WERI-Rb-1 (cell line): ENCODE data around the gene SAMD4A.

ENCODE experiments used
- DNase-seq: peaks from one replicate; pipeline ENCODE4 v3.0.0-alpha.2; 2020
- H3K27ac ChIP-seq: fragments of 250-450 bp; sonication (Bioruptor Pico); 2 replicates; pipeline ENCODE4 v1.5.1; 2020; ENCODE audit warnings: mild to moderate bottlenecking, moderate library complexity
- H3K27me3 ChIP-seq: fragments of 250-450 bp; sonication (Bioruptor Pico); 2 replicates; pipeline ENCODE4 v1.5.1; 2021; ENCODE audit warnings: mild to moderate bottlenecking, low read depth, moderate library complexity; ENCODE audit not compliant: insufficient read depth, severe bottlenecking
- H3K36me3 ChIP-seq: fragments of 250-450 bp; sonication (Bioruptor Pico); 2 replicates; pipeline ENCODE4 v1.5.1; 2020; ENCODE audit warnings: mild to moderate bottlenecking, moderate library complexity
- H3K4me3 ChIP-seq: 2 replicates; pipeline ENCODE4 v1.5.1; 2011; ENCODE audit warnings: low read depth, mild to moderate bottlenecking, control low read depth, low read length
- H3K9me3 ChIP-seq: fragments of 250-450 bp; sonication (Bioruptor Pico); 2 replicates; pipeline ENCODE4 v1.5.1; 2021; ENCODE audit warnings: mild to moderate bottlenecking, moderate library complexity; ENCODE audit not compliant: severe bottlenecking
- CTCF ChIP-seq: IDR thresholded peaks from 2 replicates; pipeline ENCODE4 v1.5.1; 2011; ENCODE audit warnings: low read depth, mild to moderate bottlenecking, control low read depth, inconsistent platforms, low read length

Gene SAMD4A

GRCh38 chr14:54768501-54769129 lies 201.7 kb downstream of the SAMD4A start:
- no peak for TF ChIP-seq CTCF
- Histone ChIP-seq H3K4me3 (no peak overlapping the region), H3K36me3 (peaks cover 71% of the 10 kb centered on the region), H3K27me3 (no peaks in the 10 kb centered on the region), H3K27ac (no peak overlapping the region), H3K9me3 (no peaks in the 10 kb centered on the region)
- no peak for DNase-seq

GRCh38 chr14:54769951-54770863 lies 203.3 kb downstream of the SAMD4A start:
- H3K27ac ChIP-seq, result no peak overlapping the region
- H3K27me3 ChIP-seq, result no peaks in the 10 kb centered on the region
- H3K9me3 ChIP-seq, result no peaks in the 10 kb centered on the region
- H3K36me3 ChIP-seq, result peaks cover 67% of the 10 kb centered on the region
- no peak for TF ChIP-seq CTCF
- no peak overlapping the region for H3K4me3 ChIP-seq
- no peak for DNase-seq

GRCh38 chr14:54771411-54772027 lies 204.6 kb downstream of the SAMD4A start:
- Histone ChIP-seq H3K27me3 (no peaks in the 10 kb centered on the region), H3K9me3 (no peaks in the 10 kb centered on the region), H3K4me3 (no peak overlapping the region), H3K36me3 (peaks cover 72% of the 10 kb centered on the region), H3K27ac (no peak overlapping the region)
- TF ChIP-seq CTCF, result no peak
- DNase-seq, result no peak

DNA sequence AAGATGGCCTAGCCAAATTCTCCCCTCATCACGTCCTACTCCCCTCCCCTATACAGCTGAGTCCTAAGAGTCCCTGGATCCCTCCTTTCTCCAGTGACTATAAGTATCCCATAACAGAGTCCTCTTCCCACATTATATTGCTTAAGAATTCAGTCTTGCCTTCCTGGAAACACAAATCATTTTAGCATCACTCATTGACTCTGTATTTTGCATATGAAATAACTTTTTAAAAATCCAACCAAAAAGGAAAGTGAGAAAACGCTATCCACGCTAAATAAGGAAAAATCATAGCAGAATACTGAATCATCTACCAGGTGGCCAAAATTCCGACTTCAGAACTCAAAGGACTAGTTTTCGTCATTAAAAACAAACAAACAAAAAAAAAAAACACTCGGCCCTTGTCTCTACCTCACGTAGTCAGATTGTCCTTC lies 205.5 kb downstream of the SAMD4A start:
- no peak overlapping the region for H3K27ac ChIP-seq
- peaks cover 72% of the 10 kb centered on the region for H3K36me3 ChIP-seq

More for the DNA sequence above, 205.5 kb downstream of the SAMD4A start:
- Histone ChIP-seq H3K27me3 (no peaks in the 10 kb centered on the region), H3K4me3 (no peak overlapping the region), H3K9me3 (no peaks in the 10 kb centered on the region)
- no peak for DNase-seq
- TF ChIP-seq CTCF, result no peak
